ENCODE results near the gene NAPSA. TPM values are rescaled to one million over a fixed set of nuclear protein-coding genes. Genes with fewer than 3 reads are reported as not detected.
"Not testable (repeated sequence)": the region's sequence is repeated elsewhere in the genome, so short reads cannot be mapped to it uniquely, and the experiment has no call there.

NAPSA gene
- total and polyA plus RNA-seq, 12 donors: 0.22 to 1.1 (median 0.41) TPM; not detected in 8

DNA sequence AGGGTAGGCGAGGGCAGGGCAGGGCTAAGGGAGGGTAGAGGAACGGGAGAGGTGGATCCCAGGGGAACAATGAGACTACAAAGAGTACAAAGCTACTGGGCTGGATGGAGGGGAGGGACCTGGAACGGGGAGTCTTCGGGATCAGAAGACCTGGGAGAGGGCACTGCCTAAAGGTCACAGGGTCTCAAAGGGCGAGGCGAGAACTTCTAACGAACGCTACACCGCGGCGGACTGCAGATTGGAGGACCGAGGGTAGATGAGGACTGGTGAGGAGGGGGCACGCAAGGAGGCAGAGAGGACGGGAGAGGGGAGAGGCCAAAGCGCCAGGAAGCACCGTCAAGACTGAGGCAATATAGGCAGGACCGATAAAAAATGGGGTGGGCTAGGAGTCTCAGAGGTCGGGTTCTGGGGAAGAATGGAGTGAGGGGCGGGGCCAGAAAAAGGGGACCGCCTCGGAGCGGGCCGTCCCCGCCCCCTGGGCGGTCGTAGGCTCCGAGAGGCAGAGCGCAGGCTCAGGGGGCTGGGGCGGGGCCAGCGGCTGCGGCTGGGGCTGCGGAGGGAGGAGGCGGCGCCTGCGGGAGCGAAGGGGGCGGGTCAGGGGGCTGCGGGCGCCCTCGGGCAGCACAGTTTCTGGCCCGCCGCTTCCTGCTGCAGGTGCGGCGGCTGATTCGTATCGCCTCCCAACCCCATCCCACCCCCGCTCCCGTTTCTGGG, 34.9 kb downstream of the NAPSA start:
- TF ChIP-seq, protein P1, sequence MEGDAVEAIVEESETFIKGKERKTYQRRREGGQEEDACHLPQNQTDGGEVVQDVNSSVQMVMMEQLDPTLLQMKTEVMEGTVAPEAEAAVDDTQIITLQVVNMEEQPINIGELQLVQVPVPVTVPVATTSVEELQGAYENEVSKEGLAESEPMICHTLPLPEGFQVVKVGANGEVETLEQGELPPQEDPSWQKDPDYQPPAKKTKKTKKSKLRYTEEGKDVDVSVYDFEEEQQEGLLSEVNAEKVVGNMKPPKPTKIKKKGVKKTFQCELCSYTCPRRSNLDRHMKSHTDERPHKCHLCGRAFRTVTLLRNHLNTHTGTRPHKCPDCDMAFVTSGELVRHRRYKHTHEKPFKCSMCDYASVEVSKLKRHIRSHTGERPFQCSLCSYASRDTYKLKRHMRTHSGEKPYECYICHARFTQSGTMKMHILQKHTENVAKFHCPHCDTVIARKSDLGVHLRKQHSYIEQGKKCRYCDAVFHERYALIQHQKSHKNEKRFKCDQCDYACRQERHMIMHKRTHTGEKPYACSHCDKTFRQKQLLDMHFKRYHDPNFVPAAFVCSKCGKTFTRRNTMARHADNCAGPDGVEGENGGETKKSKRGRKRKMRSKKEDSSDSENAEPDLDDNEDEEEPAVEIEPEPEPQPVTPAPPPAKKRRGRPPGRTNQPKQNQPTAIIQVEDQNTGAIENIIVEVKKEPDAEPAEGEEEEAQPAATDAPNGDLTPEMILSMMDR (IDR thresholded peaks at IDR 0.05): no peak
- 1% methylated on average over 38 to 46 of the region's 48 CpGs for WGBS, 2 donors
- H3K9me3 ChIP-seq: no peaks in the 10 kb centered on the region
- H3K27me3 ChIP-seq: peaks cover 0 to 81% (median 69%) of the 10 kb centered on the region in 7 donors
- intact Hi-C loops (cut with DNase I): no loop called here
- ATAC-seq (peak; percentile 41 to 63 (median 60)), DNase-seq (peak; percentile 73 to 87)
- H3K27ac ChIP-seq: peak overlapping the region in 9 of 10 donors; percentile 35 to 86 (median 75)
- H3K4me3 ChIP-seq: peak overlapping the region; percentile 21 to 53 (median 45)
- peaks cover 5 to 59% (median 27%) of the 10 kb centered on the region in 9 donors for H3K4me1 ChIP-seq
- no peaks in the 10 kb centered on the region for H3K36me3 ChIP-seq

DNA sequence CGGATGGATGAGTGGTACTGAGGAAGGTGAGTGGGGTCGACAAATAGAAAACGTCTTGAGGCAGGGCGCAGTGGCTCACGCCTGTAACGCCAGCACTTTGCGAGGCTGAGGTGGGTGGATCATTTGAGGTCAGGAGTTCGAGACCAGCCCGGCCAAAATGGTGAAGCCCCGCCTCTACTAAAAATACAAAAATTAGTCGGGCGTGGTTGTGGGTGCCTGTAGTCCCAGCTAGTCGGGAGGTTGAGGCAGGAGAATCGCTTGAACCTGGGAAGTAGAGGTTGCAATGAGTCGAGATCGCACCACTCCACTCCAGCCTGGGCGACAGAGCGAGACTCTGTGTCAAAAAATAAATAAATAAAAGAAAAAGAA, 35.5 kb downstream of the NAPSA start:
- not testable (repeated sequence) for DNase-seq, H3K9me3 ChIP-seq, ATAC-seq, H3K36me3 ChIP-seq
- H3K27me3 ChIP-seq: peaks cover 0 to 86% (median 64%) of the 10 kb centered on the region in 7 donors
- peaks cover 5 to 62% (median 27%) of the 10 kb centered on the region in 9 donors for H3K4me1 ChIP-seq
- peak overlapping the region in 9 of 10 donors; percentile 1 to 53 (median 45) for H3K4me3 ChIP-seq
- H3K27ac ChIP-seq: peak overlapping the region in 9 of 10 donors; percentile 16 to 83 (median 72)
- WGBS, 2 donors: 12 to 15% methylated on average over 18 of the region's 18 CpGs
- intact Hi-C loops (cut with DNase I): loop anchor here in 1 of 10 donors (5.0 kb wide), 1 partner anchor 163 kb away; no protein-coding TSS in a partner anchor

DNA sequence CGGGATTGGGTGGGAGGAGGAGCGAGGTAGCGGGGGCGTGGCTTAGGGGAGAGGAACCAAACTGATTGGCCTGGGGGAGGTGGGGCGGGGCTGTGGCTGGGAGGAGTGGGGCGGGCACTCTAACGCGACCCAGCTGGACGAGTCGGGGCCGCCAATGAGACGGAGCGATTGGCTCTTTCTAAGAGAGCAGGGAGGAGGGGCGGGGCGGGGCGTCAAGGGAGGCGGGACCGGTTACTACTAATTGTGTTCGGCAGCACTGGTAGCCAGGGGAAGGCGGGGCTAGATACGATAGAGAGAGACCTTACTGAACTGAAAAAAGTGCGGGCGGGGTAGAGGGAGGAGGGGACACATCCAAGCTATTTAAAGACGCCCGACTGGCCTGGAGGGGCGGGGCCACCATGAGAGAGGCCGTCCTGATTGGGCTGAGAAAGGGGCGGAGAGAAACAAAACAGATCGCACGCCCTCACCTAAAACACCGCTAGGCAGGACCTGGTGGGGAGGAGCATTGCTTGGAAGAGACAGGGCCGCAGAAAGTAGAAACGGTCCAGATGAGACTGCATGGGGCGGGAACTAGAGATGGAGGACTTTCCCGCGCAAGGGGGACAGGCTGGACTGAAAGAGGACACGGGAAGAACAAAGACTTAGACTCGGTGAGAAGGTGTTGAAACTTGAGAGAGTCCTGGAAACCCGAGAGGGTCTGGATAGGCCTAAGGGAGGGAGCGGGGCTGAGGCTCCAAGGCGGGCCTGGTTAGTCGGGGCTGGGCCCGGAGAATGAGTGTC, 36.1 kb downstream of the NAPSA start, which contains the start of gene KCNC3:
TSS of gene KCNC3 (minus strand) at position 232 of the 780 bp plus-strand sequence. CDS start 295 bp downstream, outside the sequence.
- Histone ChIP-seq H3K4me3 (peak within 1 kb of the TSS; percentile 18 to 53 (median 48)), H3K9me3 (no peaks in the 10 kb centered on the region), H3K4me1 (peaks cover 5 to 62% (median 27%) of the 10 kb centered on the region in 9 donors), H3K36me3 (no peaks in the 10 kb centered on the region), H3K27ac (peak within 1 kb of the TSS in 9 of 10 donors; percentile 16 to 83 (median 72)), H3K27me3 (peaks cover 0 to 86% (median 64%) of the 10 kb centered on the region in 7 donors)
- intact Hi-C loops (cut with DNase I): loop anchor here in 1 of 10 donors (5.0 kb wide), 1 partner anchor 162 kb away; no protein-coding TSS in a partner anchor
- TF ChIP-seq, protein P1 (IDR thresholded peaks at IDR 0.05): no peak
- DNase-seq: peak; percentile 98 to 99
- ATAC-seq: peak; percentile 79 to 91 (median 86)
- 1 to 2% methylated on average over 41 to 43 of the region's 43 CpGs for WGBS, 2 donors

DNA sequence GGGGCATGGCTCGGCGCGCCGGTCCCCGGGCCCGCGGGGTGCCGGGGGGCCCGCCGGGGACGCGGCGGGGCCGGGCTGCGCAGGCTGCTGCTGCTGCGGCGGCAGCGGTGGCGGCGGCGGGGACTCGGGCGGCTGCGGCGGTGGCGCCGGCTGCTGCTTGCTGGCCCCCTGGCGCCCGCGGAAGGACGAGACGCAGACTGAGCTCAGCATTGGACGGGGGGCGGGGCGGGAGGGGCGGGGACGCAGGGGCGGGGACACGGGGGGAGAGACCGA, 36.6 kb downstream of the NAPSA start:
- WGBS, 2 donors: 2% methylated on average over 17 to 37 of the region's 40 CpGs
- H3K27me3 ChIP-seq: peaks cover 0 to 81% (median 60%) of the 10 kb centered on the region in 7 donors
- H3K4me1 ChIP-seq: peaks cover 5 to 57% (median 24%) of the 10 kb centered on the region in 9 donors
- ATAC-seq (no peak), DNase-seq (no peak)
- intact Hi-C loops (cut with DNase I): loop anchor here in 1 of 10 donors (5.0 kb wide), 1 partner anchor 162 kb away; no protein-coding TSS in a partner anchor
- TF ChIP-seq, protein P1 (IDR thresholded peaks at IDR 0.05): no peak
- H3K27ac ChIP-seq: no peak overlapping the region
- no peaks in the 10 kb centered on the region for H3K9me3 ChIP-seq
- no peaks in the 10 kb centered on the region for H3K36me3 ChIP-seq
- H3K4me3 ChIP-seq: peak overlapping the region in 8 of 10 donors; percentile 23 to 50 (median 42)
